Mesendoderm (in vitro differentiated cells): ENCODE data around the gene RAB43.

Experiments used
- DNase-seq: peaks from one replicate; pipeline ENCODE4 v3.0.0; 2013
- H2AK5ac ChIP-seq: 2 replicates; pipeline ENCODE4 v1.6.1; 2013; ENCODE audit warnings: low read length, inconsistent platforms
- H2BK120ac ChIP-seq: 2 replicates; pipeline ENCODE4 v1.6.1; 2013; ENCODE audit warnings: low read depth, mild to moderate bottlenecking, low read length, moderate library complexity, mixed read lengths
- H2BK15ac ChIP-seq: replicated peaks from 2 replicates; pipeline ENCODE4 v1.6.1; 2013; ENCODE audit warnings: low read depth, mild to moderate bottlenecking, moderate library complexity
- H2BK5ac ChIP-seq: 2 replicates; pipeline ENCODE4 v1.6.1; 2013; ENCODE audit warnings: low read length, inconsistent platforms
- H3K18ac ChIP-seq: 2 replicates; pipeline ENCODE4 v1.6.1; 2013; ENCODE audit warnings: mild to moderate bottlenecking, low read length, mixed read lengths
- H3K23ac ChIP-seq: one replicate; pipeline ENCODE4 v1.6.1; 2013; ENCODE audit warnings: low read length
- H3K27ac ChIP-seq: 2 replicates; pipeline ENCODE4 v1.5.1; 2013; ENCODE audit warnings: low read depth, mild to moderate bottlenecking, inconsistent platforms, low read length, moderate library complexity
- H3K27me3 ChIP-seq: 2 replicates; pipeline ENCODE4 v1.6.1; 2013; ENCODE audit warnings: low read length, control low read depth, mild to moderate bottlenecking, inconsistent platforms; ENCODE audit not compliant: insufficient read depth, poor library complexity
- H3K36me3 ChIP-seq: 2 replicates; pipeline ENCODE4 v1.6.1; 2013; ENCODE audit warnings: low read length, inconsistent platforms; ENCODE audit not compliant: control insufficient read depth, insufficient read depth
- H3K4ac ChIP-seq: one replicate; pipeline ENCODE4 v1.6.1; 2013; ENCODE audit warnings: low read depth, mild to moderate bottlenecking, low read length, moderate library complexity
- H3K4me1 ChIP-seq: 2 replicates; pipeline ENCODE4 v1.6.1; 2013; ENCODE audit warnings: low read depth, low read length, inconsistent platforms; ENCODE audit not compliant: control insufficient read depth
- H3K4me2 ChIP-seq: 2 replicates; pipeline ENCODE4 v1.6.1; 2013; ENCODE audit warnings: low read length
- H3K4me3 ChIP-seq: 2 replicates; pipeline ENCODE4 v1.5.1; 2013; ENCODE audit warnings: mild to moderate bottlenecking, low read length
- H3K56ac ChIP-seq: one replicate; pipeline ENCODE4 v1.6.1; 2013; ENCODE audit warnings: low read length
- H3K79me1 ChIP-seq: 2 replicates; pipeline ENCODE4 v1.6.1; 2013; ENCODE audit warnings: low read length, inconsistent platforms
- H3K79me2 ChIP-seq: 2 replicates; pipeline ENCODE4 v1.6.1; 2013; ENCODE audit warnings: mild to moderate bottlenecking, low read length; ENCODE audit not compliant: control insufficient read depth, insufficient read depth
- H3K9ac ChIP-seq: 2 replicates; pipeline ENCODE4 v1.6.1; 2013; ENCODE audit warnings: low read length, inconsistent platforms
- H4K5ac ChIP-seq: one replicate; pipeline ENCODE4 v1.6.1; 2013; ENCODE audit warnings: low read length
- H4K8ac ChIP-seq: one replicate; pipeline ENCODE4 v1.6.1; 2013; ENCODE audit warnings: low read depth, mild to moderate bottlenecking, control low read depth, low read length, moderate library complexity
- WGBS: extraction: QIAGEN DNeasy Blood & Tissue Kit; methylation state at CpG from one replicate; pipeline ENCODE4 v1.1.7; 2013; ENCODE audit warnings: low lambda C conversion rate, missing lambda C conversion rate; ENCODE audit not compliant: insufficient coverage; ENCODE audit errors: extremely low coverage; 5-methylcytosine and 5-hydroxymethylcytosine counted together

The RAB43 gene

GRCh38 chr3:129039271-129040038 lies 82.1 kb downstream of the RAB43 start:
- Histone ChIP-seq H3K36me3 (no peaks in the 10 kb centered on the region), H3K23ac (no peak overlapping the region)

GRCh38 chr3:129038121-129038855 lies 83.3 kb downstream of the RAB43 start:
- Histone ChIP-seq H3K4me2 (no peak overlapping the region), H2BK5ac (no peak overlapping the region), H3K79me1 (no peaks in the 10 kb centered on the region), H2BK15ac (no peak overlapping the region), H3K9ac (no peak overlapping the region), H4K5ac (no peak overlapping the region), H3K23ac (peak overlapping the region; percentile 54), H3K4ac (no peak overlapping the region), H3K18ac (no peak overlapping the region), H3K4me1 (no peaks in the 10 kb centered on the region), H2AK5ac (no peak overlapping the region), H3K27me3 (no peaks in the 10 kb centered on the region), H4K8ac (no peak overlapping the region), H3K56ac (no peak overlapping the region), H3K27ac (no peak overlapping the region), H3K36me3 (no peaks in the 10 kb centered on the region), H3K4me3 (no peak overlapping the region), H3K79me2 (no peaks in the 10 kb centered on the region), H2BK120ac (no peak overlapping the region)
- no peak for DNase-seq
- no CpG with 5 or more reads among the region's 10 CpGs for WGBS

More at GRCh38 chr3:129039271-129040038, 82.1 kb downstream of the RAB43 start:
- no peak overlapping the region for H2BK120ac ChIP-seq
- no peak overlapping the region for H3K27ac ChIP-seq
- H3K4me1 ChIP-seq: no peaks in the 10 kb centered on the region
- H3K56ac ChIP-seq: no peak overlapping the region
- H3K27me3 ChIP-seq: no peaks in the 10 kb centered on the region
- H4K5ac ChIP-seq: no peak overlapping the region
- no peak overlapping the region for H2BK15ac ChIP-seq
- H2AK5ac ChIP-seq: no peak overlapping the region
- no peaks in the 10 kb centered on the region for H3K79me1 ChIP-seq
- H3K79me2 ChIP-seq: no peaks in the 10 kb centered on the region
- H3K18ac ChIP-seq: no peak overlapping the region
- no peak overlapping the region for H3K4ac ChIP-seq
- WGBS: no CpG with 5 or more reads among the region's 14 CpGs
- H4K8ac ChIP-seq: no peak overlapping the region
- H3K4me3 ChIP-seq: no peak overlapping the region
- no peak overlapping the region for H2BK5ac ChIP-seq
- no peak overlapping the region for H3K9ac ChIP-seq
- H3K4me2 ChIP-seq: no peak overlapping the region
- no peak for DNase-seq
